ENCODE data around the gene DNAJB2.

GRCh38 chr2:219282943-219283581 is 3.9 kb downstream of the DNAJB2 start:
- TF ChIP-seq CTCF (conservative IDR thresholded peaks at IDR 0.05; ENCODE audit: low read length): no peak
- no peak for TF ChIP-seq EZH2phosphoT487 (IDR thresholded peaks at IDR 0.05; ENCODE audit: borderline replicate concordance, low read depth, low read length)

Data from OCI-LY7 (cell line).